Measurements from ENCODE around the gene LDLRAD4.

The LDLRAD4 gene

DNA sequence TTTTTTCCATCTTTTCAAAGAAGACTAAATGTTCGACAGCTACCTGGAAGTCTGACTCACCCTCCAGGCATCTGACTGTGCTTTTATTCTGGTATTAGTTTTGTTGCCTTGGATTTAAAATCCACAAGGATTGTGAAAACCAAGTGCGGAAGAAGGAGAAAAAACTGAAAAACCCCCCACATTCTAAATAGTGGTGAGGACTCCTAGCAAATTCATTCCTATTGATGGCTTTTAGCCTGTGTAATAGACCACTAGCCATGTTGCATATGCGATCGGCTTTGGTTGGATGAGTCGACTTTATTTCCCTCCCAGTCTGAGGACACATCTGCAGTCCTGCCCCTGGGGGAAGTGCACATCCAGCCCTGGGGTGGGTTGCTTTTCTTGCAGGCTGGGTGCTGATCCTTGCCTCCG is 16.9 kb downstream of the LDLRAD4 start:
- H3K9me3 ChIP-seq (ENCODE audit: low read depth, low read length) = no peaks in the 10 kb centered on the region
- H3K27ac ChIP-seq = no peak overlapping the region
- DNase-seq (ENCODE audit: low read depth, low spot score) = no peak

GRCh38 chr18:13235981-13236380 is 17.4 kb downstream of the LDLRAD4 start:
- TF ChIP-seq POLR2AphosphoS5 (IDR thresholded peaks at IDR 0.05; ENCODE audit: borderline replicate concordance, low read depth, low read length) (no peak), FOXP2 (optimal IDR thresholded peaks at IDR 0.05; ENCODE audit: control extremely low read depth, extremely low read length, insufficient read depth) (no peak), EZH2 (IDR thresholded peaks at IDR 0.05) (no peak)
- H3K36me3 ChIP-seq (ENCODE audit: insufficient read depth, low read length) = no peaks in the 10 kb centered on the region
- no peak overlapping the region for H3K27ac ChIP-seq
- DNase-seq (ENCODE audit: low read depth, low spot score) = no peak
- no peaks in the 10 kb centered on the region for H3K9me3 ChIP-seq (ENCODE audit: low read depth, low read length)
- H3K4me3 ChIP-seq = no peak overlapping the region
- H3K9ac ChIP-seq (ENCODE audit: insufficient read length) = no peak overlapping the region

More for the DNA sequence above, 16.9 kb downstream of the LDLRAD4 start:
- Histone ChIP-seq H3K4me3 (no peak overlapping the region), H3K36me3 (ENCODE audit: insufficient read depth, low read length) (no peaks in the 10 kb centered on the region), H3K9ac (ENCODE audit: insufficient read length) (no peak overlapping the region)
- no peak for TF ChIP-seq FOXP2 (optimal IDR thresholded peaks at IDR 0.05; ENCODE audit: control extremely low read depth, extremely low read length, insufficient read depth)
- TF ChIP-seq POLR2AphosphoS5 (IDR thresholded peaks at IDR 0.05; ENCODE audit: borderline replicate concordance, low read depth, low read length) = no peak
- no peak for TF ChIP-seq EZH2 (IDR thresholded peaks at IDR 0.05)

DNA sequence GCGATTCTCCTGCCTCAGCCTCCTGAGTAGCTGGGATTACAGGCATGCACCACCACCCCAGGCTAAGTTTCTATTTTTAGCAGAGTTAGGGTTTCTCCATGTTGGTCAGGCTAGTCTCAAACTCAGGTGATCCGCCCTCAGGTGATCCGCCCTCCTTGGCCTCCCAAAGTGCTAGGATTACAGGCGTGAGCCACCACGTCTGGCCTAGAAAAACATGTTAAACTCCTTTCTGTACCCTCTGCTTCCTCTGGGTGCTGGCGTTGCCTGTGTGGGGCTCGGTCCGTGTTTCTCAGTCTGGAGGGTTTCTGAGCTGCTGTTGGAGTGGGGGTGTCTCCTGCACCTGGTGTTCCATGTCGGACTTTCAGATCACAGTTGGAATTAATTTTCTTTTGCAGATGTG is 17.9 kb downstream of the LDLRAD4 start:
- DNase-seq (ENCODE audit: low read depth, low spot score) = no peak
- Histone ChIP-seq H3K9ac (ENCODE audit: insufficient read length) (no peak overlapping the region), H3K9me3 (ENCODE audit: low read depth, low read length) (no peaks in the 10 kb centered on the region), H3K27ac (no peak overlapping the region), H3K36me3 (ENCODE audit: insufficient read depth, low read length) (no peaks in the 10 kb centered on the region), H3K4me3 (no peak overlapping the region)
- TF ChIP-seq FOXP2 (optimal IDR thresholded peaks at IDR 0.05; ENCODE audit: control extremely low read depth, extremely low read length, insufficient read depth) = no peak
- no peak for TF ChIP-seq POLR2AphosphoS5 (IDR thresholded peaks at IDR 0.05; ENCODE audit: borderline replicate concordance, low read depth, low read length)
- TF ChIP-seq EZH2 (IDR thresholded peaks at IDR 0.05) = no peak

- Histone ChIP-seq H3K36me3 (ENCODE audit: insufficient read depth, low read length) (no peaks in the 10 kb centered on the region), H3K9ac (ENCODE audit: insufficient read length) (no peak overlapping the region), H3K4me3 (no peak overlapping the region), H3K27ac (no peak overlapping the region), H3K9me3 (ENCODE audit: low read depth, low read length) (no peaks in the 10 kb centered on the region)
- no peak for DNase-seq (ENCODE audit: low read depth, low spot score)
- no peak for TF ChIP-seq POLR2AphosphoS5 (IDR thresholded peaks at IDR 0.05; ENCODE audit: borderline replicate concordance, low read depth, low read length)
- TF ChIP-seq FOXP2 (optimal IDR thresholded peaks at IDR 0.05; ENCODE audit: control extremely low read depth, extremely low read length, insufficient read depth) = no peak
- TF ChIP-seq EZH2 (IDR thresholded peaks at IDR 0.05) = no peak
Measured at GRCh38 chr18:13237073-13237472, 18.5 kb downstream of the LDLRAD4 start.

- no peaks in the 10 kb centered on the region for H3K36me3 ChIP-seq (ENCODE audit: insufficient read depth, low read length)
- TF ChIP-seq FOXP2 (optimal IDR thresholded peaks at IDR 0.05; ENCODE audit: control extremely low read depth, extremely low read length, insufficient read depth) = no peak
- TF ChIP-seq POLR2AphosphoS5 (IDR thresholded peaks at IDR 0.05; ENCODE audit: borderline replicate concordance, low read depth, low read length) = no peak
- no peak for TF ChIP-seq EZH2 (IDR thresholded peaks at IDR 0.05)
- H3K27ac ChIP-seq = no peak overlapping the region
Measured at GRCh38 chr18:13237641-13238040, 19.1 kb downstream of the LDLRAD4 start.

GRCh38 chr18:13239171-13239956 is 20.8 kb downstream of the LDLRAD4 start:
- TF ChIP-seq FOXP2 (optimal IDR thresholded peaks at IDR 0.05; ENCODE audit: control extremely low read depth, extremely low read length, insufficient read depth) = no peak
- TF ChIP-seq POLR2AphosphoS5 (IDR thresholded peaks at IDR 0.05; ENCODE audit: borderline replicate concordance, low read depth, low read length) = no peak
- TF ChIP-seq EZH2 (IDR thresholded peaks at IDR 0.05) = no peak
- H3K9ac ChIP-seq (ENCODE audit: insufficient read length) = no peak overlapping the region
- no peak overlapping the region for H3K27ac ChIP-seq
- H3K4me3 ChIP-seq = no peak overlapping the region
- no peaks in the 10 kb centered on the region for H3K9me3 ChIP-seq (ENCODE audit: low read depth, low read length)
- no peaks in the 10 kb centered on the region for H3K36me3 ChIP-seq (ENCODE audit: insufficient read depth, low read length)
- DNase-seq (ENCODE audit: low read depth, low spot score) = no peak

More at GRCh38 chr18:13237641-13238040, 19.1 kb downstream of the LDLRAD4 start:
- Histone ChIP-seq H3K9me3 (ENCODE audit: low read depth, low read length) (no peaks in the 10 kb centered on the region), H3K4me3 (no peak overlapping the region), H3K9ac (ENCODE audit: insufficient read length) (no peak overlapping the region)
- no peak for DNase-seq (ENCODE audit: low read depth, low spot score)

GRCh38 chr18:13240060-13240725 is 21.6 kb downstream of the LDLRAD4 start:
- no peak overlapping the region for H3K27ac ChIP-seq
- no peaks in the 10 kb centered on the region for H3K9me3 ChIP-seq (ENCODE audit: low read depth, low read length)
- no peak overlapping the region for H3K4me3 ChIP-seq
- no peak for DNase-seq (ENCODE audit: low read depth, low spot score)
- no peak overlapping the region for H3K9ac ChIP-seq (ENCODE audit: insufficient read length)
- TF ChIP-seq EZH2 (IDR thresholded peaks at IDR 0.05) (no peak), FOXP2 (optimal IDR thresholded peaks at IDR 0.05; ENCODE audit: control extremely low read depth, extremely low read length, insufficient read depth) (no peak), POLR2AphosphoS5 (IDR thresholded peaks at IDR 0.05; ENCODE audit: borderline replicate concordance, low read depth, low read length) (no peak)
- H3K36me3 ChIP-seq (ENCODE audit: insufficient read depth, low read length) = no peaks in the 10 kb centered on the region

GRCh38 chr18:13241083-13241892 is 22.7 kb downstream of the LDLRAD4 start:
- no peak overlapping the region for H3K9ac ChIP-seq (ENCODE audit: insufficient read length)
- H3K27ac ChIP-seq = no peak overlapping the region
- no peak overlapping the region for H3K4me3 ChIP-seq
- no peak for TF ChIP-seq FOXP2 (optimal IDR thresholded peaks at IDR 0.05; ENCODE audit: control extremely low read depth, extremely low read length, insufficient read depth)
- TF ChIP-seq POLR2AphosphoS5 (IDR thresholded peaks at IDR 0.05; ENCODE audit: borderline replicate concordance, low read depth, low read length) = no peak
- TF ChIP-seq EZH2 (IDR thresholded peaks at IDR 0.05) = no peak
- no peaks in the 10 kb centered on the region for H3K36me3 ChIP-seq (ENCODE audit: insufficient read depth, low read length)
- no peak for DNase-seq (ENCODE audit: low read depth, low spot score)
- no peaks in the 10 kb centered on the region for H3K9me3 ChIP-seq (ENCODE audit: low read depth, low read length)

Measured in SK-N-MC (cell line).